Activated CD4-positive, alpha-beta T cell treated with anti-CD3 and anti-CD28 coated beads, Interleukin-2, amount 50 U/mL, for 24 hours (primary cell): ENCODE data around the gene SNX27.
"Not testable (repeated sequence)": the region's sequence is repeated elsewhere in the genome, so short reads cannot be mapped to it uniquely, and the experiment has no call there.

Source experiments
- DNase-seq, 2 donors: peaks; one replicate each; pipeline ENCODE4 v3.0.0-alpha.2; 2020; ENCODE audit warnings: low read depth in 1 of 2, low spot score in 1 of 2

The SNX27 gene

GRCh38 chr1:151602550-151602949 lies 9.3 kb upstream of the SNX27 start:
- DNase-seq: not testable (repeated sequence)

GRCh38 chr1:151604291-151604690 lies 7.6 kb upstream of the SNX27 start:
- DNase-seq: no peak

- no peak for DNase-seq
Measured at GRCh38 chr1:151606384-151606783, 5.5 kb upstream of the SNX27 start.

- no peak for DNase-seq
Measured at GRCh38 chr1:151606857-151607256, 5.0 kb upstream of the SNX27 start.

GRCh38 chr1:151610142-151610541 lies 1.7 kb upstream of the SNX27 start:
- no peak for DNase-seq

GRCh38 chr1:151611288-151611790 lies 511 bp upstream of the SNX27 start:
- no peak for DNase-seq

- DNase-seq: no peak
Measured at GRCh38 chr1:151612501-151613281, 841 bp downstream of the SNX27 start.

- DNase-seq: no peak
Measured at GRCh38 chr1:151613282-151613780, 1.5 kb downstream of the SNX27 start.

- DNase-seq: no peak
Measured at GRCh38 chr1:151615711-151616504, 4.1 kb downstream of the SNX27 start.

- DNase-seq: no peak
Measured at GRCh38 chr1:151616505-151616849, 4.6 kb downstream of the SNX27 start.

- no peak for DNase-seq
Measured at GRCh38 chr1:151618003-151618402, 6.2 kb downstream of the SNX27 start.

GRCh38 chr1:151618470-151618869 lies 6.6 kb downstream of the SNX27 start:
- DNase-seq: no peak

GRCh38 chr1:151618996-151619395 lies 7.1 kb downstream of the SNX27 start:
- DNase-seq: not testable (repeated sequence)

GRCh38 chr1:151619489-151620093 lies 7.7 kb downstream of the SNX27 start:
- DNase-seq: no peak

GRCh38 chr1:151620286-151620685 lies 8.4 kb downstream of the SNX27 start:
- no peak for DNase-seq

GRCh38 chr1:151621351-151621750 lies 9.5 kb downstream of the SNX27 start:
- DNase-seq: no peak

- no peak for DNase-seq
Measured at GRCh38 chr1:151624783-151625182, 12.9 kb downstream of the SNX27 start.

- DNase-seq: no peak
Measured at GRCh38 chr1:151626740-151627334, 15.0 kb downstream of the SNX27 start.

GRCh38 chr1:151629278-151629677 lies 17.4 kb downstream of the SNX27 start:
- no peak for DNase-seq

- DNase-seq: no peak
Measured at GRCh38 chr1:151635479-151636072, 23.7 kb downstream of the SNX27 start.
